SU-DHL-6 (cell line): ENCODE measurements around the gene TPMT.
"Not testable (repeated sequence)": the region's sequence is repeated elsewhere in the genome, so short reads cannot be mapped to it uniquely, and the experiment has no call there.

Source experiments
- H2AFZ ChIP-seq: fragments of 200-600 bp; sonication (generic); 2 replicates; pipeline ENCODE4 v1.6.1; 2014; ENCODE audit warnings: low read depth, mild to moderate bottlenecking, moderate library complexity, mixed read lengths, antibody characterized with exemption, low read length; ENCODE audit not compliant: severe bottlenecking
- H3F3A ChIP-seq: fragments of 200-600 bp; shearing (Covaris generic); 2 replicates; pipeline ENCODE4 v1.6.0; 2016; ENCODE audit warnings: antibody characterized with exemption, mild to moderate bottlenecking; ENCODE audit not compliant: insufficient read depth
- H3K27ac ChIP-seq: fragments of 200-600 bp; sonication (generic); 2 replicates; pipeline ENCODE4 v1.5.1; 2016; ENCODE audit warnings: low read depth, mild to moderate bottlenecking, low read length, moderate library complexity, mixed read lengths
- H3K27me3 ChIP-seq: fragments of 200-600 bp; sonication (generic), shearing (Covaris generic); 2 replicates; pipeline ENCODE4 v1.6.0; 2014; ENCODE audit warnings: mild to moderate bottlenecking, low read length
- H3K36me3 ChIP-seq: fragments of 200-600 bp; sonication (generic); 2 replicates; pipeline ENCODE4 v1.6.1; 2014; ENCODE audit warnings: mild to moderate bottlenecking, low read length, mixed read lengths
- H3K4me2 ChIP-seq: fragments of 300-600, 200-600 bp; shearing (Covaris generic), sonication (generic); 2 replicates; pipeline ENCODE4 v1.6.0; 2014; ENCODE audit warnings: low read length, low read depth, mild to moderate bottlenecking; ENCODE audit not compliant: poor library complexity, severe bottlenecking
- H3K4me3 ChIP-seq: fragments of 200-600 bp; sonication (generic); 2 replicates; pipeline ENCODE4 v1.5.1; 2014; ENCODE audit warnings: antibody characterized with exemption, low read length, mild to moderate bottlenecking, mixed read lengths; ENCODE audit not compliant: insufficient read depth, poor library complexity, severe bottlenecking
- H3K79me2 ChIP-seq: fragments of 200-600 bp; sonication (generic); 2 replicates; pipeline ENCODE4 v1.6.1; 2014; ENCODE audit warnings: mild to moderate bottlenecking, low read length, moderate library complexity; ENCODE audit not compliant: insufficient read depth
- H3K9ac ChIP-seq: fragments of 200-600 bp; sonication (generic); 2 replicates; pipeline ENCODE4 v1.7.0; 2014; ENCODE audit warnings: mild to moderate bottlenecking, low read length
- H3K9me2 ChIP-seq: fragments of 200-600 bp; sonication (generic); replicated peaks from 2 replicates; pipeline ENCODE4 v1.6.1; 2014; ENCODE audit warnings: low read length; ENCODE audit not compliant: insufficient read depth
- H3K9me3 ChIP-seq: fragments of 200-600 bp; sonication (generic); 2 replicates; pipeline ENCODE4 v1.6.1; 2014; ENCODE audit warnings: low read length, mixed read lengths; ENCODE audit not compliant: insufficient read depth
- H4K20me1 ChIP-seq: fragments of 200-600 bp; sonication (generic); 2 replicates; pipeline ENCODE4 v1.6.1; 2014; ENCODE audit warnings: low read depth, mild to moderate bottlenecking, antibody characterized with exemption, low read length, moderate library complexity, mixed read lengths
- EZH2phosphoT487 ChIP-seq: fragments of 200-600 bp; sonication (generic), shearing (Covaris generic); conservative IDR thresholded peaks from 2 replicates; pipeline ENCODE4 v1.6.1; 2018; ENCODE audit warnings: mild to moderate bottlenecking, antibody characterized with exemption, low read length, moderate library complexity, mixed read lengths
- TF ChIP-seq, protein P1 (sequence below): fragments of 200-600 bp; sonication (generic); IDR thresholded peaks from one replicate; pipeline ENCODE4 v1.5.1; 2017; ENCODE audit warnings: antibody characterized with exemption, mild to moderate bottlenecking, low read length, moderate library complexity; ENCODE audit not compliant: insufficient read depth, poor library complexity, severe bottlenecking

TPMT gene

DNA sequence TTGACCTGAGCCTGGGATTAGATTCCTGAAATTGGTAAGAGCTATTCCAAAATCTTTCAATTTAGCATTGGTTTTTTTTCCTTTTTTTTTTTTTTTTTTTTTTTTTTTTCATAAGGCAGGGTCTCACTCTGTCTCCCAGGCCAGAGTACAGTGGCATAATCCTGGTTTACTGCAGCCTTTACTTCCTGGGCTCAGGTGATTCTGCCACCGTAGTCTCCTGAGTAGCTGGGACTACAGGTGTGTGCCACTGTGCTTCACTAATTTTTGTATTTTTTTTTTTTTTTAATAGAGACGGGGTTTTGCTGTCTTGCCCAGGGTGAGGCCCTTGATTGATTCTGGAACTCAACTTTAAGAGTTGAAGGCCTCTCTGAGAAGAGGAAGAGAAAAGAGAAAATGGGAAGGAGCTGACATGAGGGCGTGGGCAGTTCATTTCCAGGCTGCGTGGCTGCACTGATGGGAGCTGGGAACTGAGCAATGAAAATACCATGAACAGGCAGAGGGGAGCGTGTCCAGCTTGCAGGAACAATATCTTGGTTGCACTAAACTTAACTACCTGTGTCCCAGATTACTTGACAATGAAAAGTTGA lies 25.0 kb upstream of the TPMT start:
- Histone ChIP-seq H2AFZ (no peak overlapping the region), H3K27ac (no peak overlapping the region), H3K4me3 (no peak overlapping the region), H3F3A (no peaks in the 10 kb centered on the region), H4K20me1 (no peaks in the 10 kb centered on the region), H3K27me3 (no peaks in the 10 kb centered on the region), H3K4me2 (no peak overlapping the region), H3K9me3 (no peaks in the 10 kb centered on the region), H3K79me2 (peaks cover 6% of the 10 kb centered on the region), H3K9me2 (no peaks in the 10 kb centered on the region), H3K36me3 (peaks cover 11% of the 10 kb centered on the region), H3K9ac (no peak overlapping the region)
- no peak for TF ChIP-seq EZH2phosphoT487
- TF ChIP-seq, protein P1, sequence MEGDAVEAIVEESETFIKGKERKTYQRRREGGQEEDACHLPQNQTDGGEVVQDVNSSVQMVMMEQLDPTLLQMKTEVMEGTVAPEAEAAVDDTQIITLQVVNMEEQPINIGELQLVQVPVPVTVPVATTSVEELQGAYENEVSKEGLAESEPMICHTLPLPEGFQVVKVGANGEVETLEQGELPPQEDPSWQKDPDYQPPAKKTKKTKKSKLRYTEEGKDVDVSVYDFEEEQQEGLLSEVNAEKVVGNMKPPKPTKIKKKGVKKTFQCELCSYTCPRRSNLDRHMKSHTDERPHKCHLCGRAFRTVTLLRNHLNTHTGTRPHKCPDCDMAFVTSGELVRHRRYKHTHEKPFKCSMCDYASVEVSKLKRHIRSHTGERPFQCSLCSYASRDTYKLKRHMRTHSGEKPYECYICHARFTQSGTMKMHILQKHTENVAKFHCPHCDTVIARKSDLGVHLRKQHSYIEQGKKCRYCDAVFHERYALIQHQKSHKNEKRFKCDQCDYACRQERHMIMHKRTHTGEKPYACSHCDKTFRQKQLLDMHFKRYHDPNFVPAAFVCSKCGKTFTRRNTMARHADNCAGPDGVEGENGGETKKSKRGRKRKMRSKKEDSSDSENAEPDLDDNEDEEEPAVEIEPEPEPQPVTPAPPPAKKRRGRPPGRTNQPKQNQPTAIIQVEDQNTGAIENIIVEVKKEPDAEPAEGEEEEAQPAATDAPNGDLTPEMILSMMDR, result no peak

DNA sequence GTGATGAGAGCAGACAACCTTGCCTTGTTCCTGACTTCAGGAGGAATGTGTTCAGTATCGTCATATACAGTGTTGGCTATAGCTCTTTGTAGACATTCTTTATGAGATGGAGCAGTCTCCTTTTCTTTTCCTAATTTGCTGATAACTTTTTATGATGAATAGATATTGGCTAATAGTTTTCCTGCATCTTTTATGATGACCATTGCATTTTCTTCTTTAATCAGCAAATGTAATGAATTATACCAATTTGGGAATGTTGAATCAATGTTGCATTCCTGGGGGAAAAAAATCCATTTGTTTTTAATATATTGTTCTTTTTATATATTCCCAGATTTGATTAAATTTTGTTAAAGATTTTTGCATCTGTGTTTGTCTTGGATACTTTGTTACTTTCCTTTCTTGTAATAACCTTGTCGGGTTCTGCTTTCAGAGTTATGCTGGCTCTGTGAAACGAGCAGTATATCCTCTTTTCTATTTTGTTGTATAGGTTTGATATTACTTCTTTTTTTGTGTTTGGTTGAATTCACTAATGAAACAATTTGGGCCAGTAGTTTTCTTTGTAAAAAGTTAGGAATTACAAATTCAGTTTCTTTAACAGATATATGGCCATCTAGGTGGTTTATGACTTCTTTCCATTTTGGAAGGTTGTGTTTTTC lies 24.2 kb upstream of the TPMT start:
- no peak overlapping the region for H3K9ac ChIP-seq
- H3K4me3 ChIP-seq, result no peak overlapping the region
- no peaks in the 10 kb centered on the region for H3F3A ChIP-seq
- H3K36me3 ChIP-seq, result peaks cover 17% of the 10 kb centered on the region
- H3K9me3 ChIP-seq, result no peaks in the 10 kb centered on the region
- TF ChIP-seq, protein P1, result no peak
- no peak for TF ChIP-seq EZH2phosphoT487
- peaks cover 6% of the 10 kb centered on the region for H3K79me2 ChIP-seq
- no peaks in the 10 kb centered on the region for H4K20me1 ChIP-seq
- H3K9me2 ChIP-seq, result no peaks in the 10 kb centered on the region
- no peak overlapping the region for H3K4me2 ChIP-seq
- no peaks in the 10 kb centered on the region for H3K27me3 ChIP-seq
- no peak overlapping the region for H2AFZ ChIP-seq
- H3K27ac ChIP-seq, result no peak overlapping the region

DNA sequence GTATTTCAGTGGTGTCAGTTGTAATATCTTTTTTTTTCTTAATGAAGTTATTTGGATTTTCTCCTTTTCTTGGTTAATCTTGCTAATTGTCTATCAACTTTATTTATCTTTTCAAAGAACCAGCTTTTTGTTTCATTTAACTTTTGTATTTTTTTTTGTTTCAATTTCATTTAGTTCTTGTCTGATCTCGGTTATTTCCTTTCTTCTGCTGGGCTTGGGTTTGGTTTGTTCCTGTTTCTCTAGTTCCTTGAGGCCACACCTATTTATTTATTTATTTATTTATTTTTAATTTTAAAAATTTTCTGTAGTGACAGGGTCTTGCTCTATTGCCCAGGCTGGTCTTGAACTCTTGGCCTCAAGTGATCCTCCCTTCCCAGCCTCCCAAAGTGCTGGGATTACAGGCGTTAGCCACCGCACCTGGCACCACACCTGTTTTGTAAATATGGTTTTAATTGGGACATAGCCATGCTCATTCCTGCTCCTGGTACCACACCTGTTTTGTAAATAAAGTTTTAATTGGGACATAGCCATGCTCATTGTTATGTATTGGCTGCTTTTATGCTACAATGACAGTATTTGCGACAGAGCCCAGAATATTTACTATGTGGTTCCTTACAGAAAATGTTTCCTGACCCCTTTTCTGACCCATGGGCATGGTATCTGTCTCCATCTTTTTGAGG lies 22.5 kb upstream of the TPMT start:
- no peaks in the 10 kb centered on the region for H3K27me3 ChIP-seq
- TF ChIP-seq EZH2phosphoT487, result no peak
- TF ChIP-seq, protein P1, result no peak
- peaks cover 6% of the 10 kb centered on the region for H3K79me2 ChIP-seq
- H3K9me2 ChIP-seq, result no peaks in the 10 kb centered on the region
- H3K9me3 ChIP-seq, result no peaks in the 10 kb centered on the region
- H3K36me3 ChIP-seq, result peaks cover 20% of the 10 kb centered on the region
- H3K9ac ChIP-seq, result no peak overlapping the region
- H3K4me2 ChIP-seq, result no peak overlapping the region
- H2AFZ ChIP-seq, result no peak overlapping the region
- no peaks in the 10 kb centered on the region for H4K20me1 ChIP-seq
- no peaks in the 10 kb centered on the region for H3F3A ChIP-seq
- H3K4me3 ChIP-seq, result no peak overlapping the region
- H3K27ac ChIP-seq, result no peak overlapping the region

DNA sequence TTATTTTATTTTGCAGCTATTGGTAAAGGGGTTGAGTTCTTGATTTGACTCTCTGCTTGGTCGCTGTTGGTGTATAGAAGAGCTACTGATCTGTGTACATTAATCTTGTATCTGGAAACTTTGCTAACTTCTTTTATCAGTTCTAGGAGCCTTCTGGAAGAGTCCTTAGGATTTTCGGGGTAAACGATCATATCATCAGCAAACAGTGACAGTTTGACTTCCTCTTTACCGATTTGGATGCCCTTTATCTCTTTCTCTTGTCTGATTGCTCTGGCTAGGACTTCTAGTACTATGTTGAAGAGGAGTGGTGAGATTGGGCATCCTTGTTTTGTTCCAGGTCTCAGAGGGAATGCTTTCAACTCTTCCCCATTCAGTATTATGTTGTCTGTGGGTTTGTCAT lies 21.3 kb upstream of the TPMT start:
- not testable (repeated sequence) for H3K9ac ChIP-seq, H4K20me1 ChIP-seq, H3K4me3 ChIP-seq, H3K9me3 ChIP-seq, H3K27me3 ChIP-seq, H3K79me2 ChIP-seq, H3K9me2 ChIP-seq, H2AFZ ChIP-seq, H3F3A ChIP-seq, H3K4me2 ChIP-seq, H3K27ac ChIP-seq
- peaks cover 31% of the 10 kb centered on the region for H3K36me3 ChIP-seq
